Tibial artery (tissue), 4 donors: ENCODE data around the gene ARHGEF6.

Source experiments
- DNase-seq, 2 donors: peaks; one replicate each; pipeline ENCODE4 v3.0.0-alpha.2; 2019
- H3K27ac ChIP-seq, 2 donors: fragments of 200-600 bp; sonication (generic) in 1 of 2; 1 replicate in 1 of 2; 2 replicates in 1 of 2; pipeline ENCODE4 v1.5.1; 2018 to 2019; ENCODE audit warnings: mild to moderate bottlenecking in 1 of 2
- H3K27me3 ChIP-seq, 2 donors: fragments of 200-600 bp; sonication (generic) in 1 of 2; one replicate each; pipeline versions ENCODE4 v1.5.1 to v1.6.0; 2016 to 2019
- H3K36me3 ChIP-seq, 3 donors: fragments of 200-600 bp; sonication (generic) in 2 of 3; one replicate each; pipeline ENCODE4 v1.5.1; 2016 to 2019; ENCODE audit warnings: mild to moderate bottlenecking in 2 of 3
- H3K4me1 ChIP-seq, 4 donors: fragments of 200-600 bp; sonication (generic) in 2 of 4; 1 replicate in 3 of 4; 2 replicates in 1 of 4; pipeline ENCODE4 v1.5.1; 2016 to 2019
- H3K4me3 ChIP-seq, 2 donors: fragments of 200-600 bp; sonication (generic) in 1 of 2; 1 replicate in 1 of 2; 2 replicates in 1 of 2; pipeline ENCODE4 v1.5.1; 2018 to 2019; ENCODE audit warnings: mild to moderate bottlenecking in 2 of 2
- H3K9me3 ChIP-seq, 3 donors: fragments of 200-600 bp; sonication (generic) in 1 of 3; one replicate each; pipeline ENCODE4 v1.5.1; 2016 to 2019
- intact Hi-C: fragments of 100-400 bp; cut with DNase I; formaldehyde crosslinking; loops from one replicate; pipeline ENCODE4 v1.15.0; 2023; ENCODE audit warnings: low total_unique reads
- TF ChIP-seq, protein P1 (sequence below), 2 experiments: fragments of 200-600 bp in 1 of 2; fragments of 450-650 bp in 1 of 2; IDR thresholded peaks; one replicate each; pipeline ENCODE4 v1.5.1; 2017 to 2019; ENCODE audit warnings: antibody characterized with exemption in 2 of 2, mild to moderate bottlenecking in 1 of 2, moderate library complexity in 1 of 2

Gene ARHGEF6

GRCh38 chrX:136659174-136659573 is 121.6 kb downstream of the ARHGEF6 start:
- Histone ChIP-seq H3K27ac (no peak overlapping the region), H3K36me3 (no peaks in the 10 kb centered on the region), H3K27me3 (no peaks in the 10 kb centered on the region), H3K9me3 (no peaks in the 10 kb centered on the region), H3K4me3 (no peak overlapping the region), H3K4me1 (no peaks in the 10 kb centered on the region)
- DNase-seq: no peak
- intact Hi-C loops: no loop called here
- TF ChIP-seq, protein P1, sequence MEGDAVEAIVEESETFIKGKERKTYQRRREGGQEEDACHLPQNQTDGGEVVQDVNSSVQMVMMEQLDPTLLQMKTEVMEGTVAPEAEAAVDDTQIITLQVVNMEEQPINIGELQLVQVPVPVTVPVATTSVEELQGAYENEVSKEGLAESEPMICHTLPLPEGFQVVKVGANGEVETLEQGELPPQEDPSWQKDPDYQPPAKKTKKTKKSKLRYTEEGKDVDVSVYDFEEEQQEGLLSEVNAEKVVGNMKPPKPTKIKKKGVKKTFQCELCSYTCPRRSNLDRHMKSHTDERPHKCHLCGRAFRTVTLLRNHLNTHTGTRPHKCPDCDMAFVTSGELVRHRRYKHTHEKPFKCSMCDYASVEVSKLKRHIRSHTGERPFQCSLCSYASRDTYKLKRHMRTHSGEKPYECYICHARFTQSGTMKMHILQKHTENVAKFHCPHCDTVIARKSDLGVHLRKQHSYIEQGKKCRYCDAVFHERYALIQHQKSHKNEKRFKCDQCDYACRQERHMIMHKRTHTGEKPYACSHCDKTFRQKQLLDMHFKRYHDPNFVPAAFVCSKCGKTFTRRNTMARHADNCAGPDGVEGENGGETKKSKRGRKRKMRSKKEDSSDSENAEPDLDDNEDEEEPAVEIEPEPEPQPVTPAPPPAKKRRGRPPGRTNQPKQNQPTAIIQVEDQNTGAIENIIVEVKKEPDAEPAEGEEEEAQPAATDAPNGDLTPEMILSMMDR (IDR thresholded peaks at IDR 0.05): no peak

DNA sequence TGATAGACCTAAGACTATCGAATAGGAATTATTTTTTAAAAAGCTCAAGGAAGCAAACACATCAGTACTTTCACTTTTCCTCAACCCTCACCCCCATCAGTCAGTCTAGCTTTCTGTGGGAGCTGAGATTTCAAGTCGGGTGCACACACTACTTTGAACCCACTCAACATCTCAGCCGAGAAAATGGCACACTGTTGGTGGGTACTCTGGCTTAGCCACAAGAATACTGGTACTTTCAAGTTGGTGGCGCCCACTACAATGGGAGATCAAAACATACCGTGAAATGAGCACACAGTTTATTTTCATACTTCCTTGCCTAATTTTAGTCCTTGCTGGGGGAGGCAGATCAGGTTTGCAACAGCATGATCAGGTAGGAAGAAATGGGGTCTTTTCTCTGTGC is 122.6 kb downstream of the ARHGEF6 start:
- Histone ChIP-seq H3K9me3 (no peaks in the 10 kb centered on the region), H3K4me1 (no peaks in the 10 kb centered on the region), H3K4me3 (no peak overlapping the region), H3K36me3 (no peaks in the 10 kb centered on the region), H3K27me3 (no peaks in the 10 kb centered on the region), H3K27ac (no peak overlapping the region)
- DNase-seq: no peak
- intact Hi-C loops: no loop called here
- TF ChIP-seq, protein P1 (IDR thresholded peaks at IDR 0.05): no peak

DNA sequence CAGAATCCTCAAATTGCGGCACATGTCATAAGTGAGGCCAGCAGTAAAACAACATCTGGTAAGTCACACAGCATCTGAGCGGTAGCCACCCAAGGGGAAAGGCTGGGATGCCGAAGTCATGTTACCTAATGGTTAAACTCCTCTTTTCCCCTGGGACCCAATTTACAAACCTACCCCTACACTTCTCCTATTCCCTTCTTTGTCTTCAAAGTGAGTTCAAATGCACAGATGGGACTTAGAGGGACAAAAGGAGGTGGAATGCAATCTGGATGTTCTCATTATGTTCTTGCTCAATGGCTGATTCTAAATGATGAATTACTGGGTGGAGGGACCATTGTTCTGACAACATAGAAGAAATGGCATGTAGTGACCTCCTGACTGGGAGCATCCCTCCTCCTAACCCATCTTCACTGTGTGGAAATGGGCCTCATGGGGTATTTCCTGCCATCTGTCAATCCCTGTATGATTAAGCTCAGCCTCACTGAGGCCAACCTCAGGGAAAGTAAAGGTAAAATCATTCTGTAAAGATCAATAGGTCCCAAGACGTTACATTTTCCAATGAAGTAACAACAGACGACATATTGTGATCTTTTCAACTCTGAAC is 124.3 kb downstream of the ARHGEF6 start:
- no peak for DNase-seq
- H3K27me3 ChIP-seq: no peaks in the 10 kb centered on the region
- intact Hi-C loops: no loop called here
- H3K27ac ChIP-seq: no peak overlapping the region
- TF ChIP-seq, protein P1 (IDR thresholded peaks at IDR 0.05): no peak
- no peaks in the 10 kb centered on the region for H3K4me1 ChIP-seq
- no peaks in the 10 kb centered on the region for H3K9me3 ChIP-seq
- H3K36me3 ChIP-seq: no peaks in the 10 kb centered on the region
- no peak overlapping the region for H3K4me3 ChIP-seq

- no peaks in the 10 kb centered on the region for H3K36me3 ChIP-seq
- intact Hi-C loops: no loop called here
- TF ChIP-seq, protein P1 (IDR thresholded peaks at IDR 0.05): no peak
- no peaks in the 10 kb centered on the region for H3K27me3 ChIP-seq
- DNase-seq: peak in 1 of 2 donors; percentile 20
- H3K9me3 ChIP-seq: no peaks in the 10 kb centered on the region
- no peak overlapping the region for H3K27ac ChIP-seq
- no peaks in the 10 kb centered on the region for H3K4me1 ChIP-seq
- no peak overlapping the region for H3K4me3 ChIP-seq
Observed at GRCh38 chrX:136652822-136653723, 127.7 kb downstream of the ARHGEF6 start.

- no peak for DNase-seq
- no peaks in the 10 kb centered on the region for H3K9me3 ChIP-seq
- intact Hi-C loops: no loop called here
- no peaks in the 10 kb centered on the region for H3K27me3 ChIP-seq
- H3K4me3 ChIP-seq: no peak overlapping the region
- TF ChIP-seq, protein P1 (IDR thresholded peaks at IDR 0.05): no peak
- no peaks in the 10 kb centered on the region for H3K36me3 ChIP-seq
- no peaks in the 10 kb centered on the region for H3K4me1 ChIP-seq
- H3K27ac ChIP-seq: no peak overlapping the region
Observed at GRCh38 chrX:136650811-136651210, 129.9 kb downstream of the ARHGEF6 start.
